Epithelial cell of proximal tubule (primary cell): ENCODE measurements around the gene CALHM4. TPM values are rescaled to one million over a fixed set of nuclear protein-coding genes. Genes with fewer than 3 reads are reported as not detected.

Experiments
- DNase-seq: peaks from one replicate; pipeline ENCODE4 v3.0.0-alpha.2; 2011; ENCODE audit warnings: low read depth
- H3K4me3 ChIP-seq: 2 replicates; pipeline ENCODE4 v1.5.1; 2011; ENCODE audit warnings: low read depth, mild to moderate bottlenecking, low read length
- CTCF ChIP-seq: conservative IDR thresholded peaks from 2 replicates; pipeline ENCODE4 v1.5.1; 2012; ENCODE audit warnings: low read depth, mild to moderate bottlenecking, low read length
- total RNA-seq: library from RNA; depleted of rRNA; stranded (reverse); fragments of >200 nt; gene quantifications from 2 replicates; pipeline ENCODE4 v1.2.3, GENCODE V29; 2015

Gene CALHM4
- total RNA-seq, 1 donor from 2014 or later: not detected

- DNase-seq: no peak
- H3K4me3 ChIP-seq: no peak overlapping the region
- no peak for TF ChIP-seq CTCF
Measured at GRCh38 chr6:116514111-116514510, 39.4 kb upstream of the CALHM4 start.

GRCh38 chr6:116515141-116515540 lies 38.4 kb upstream of the CALHM4 start:
- no peak for DNase-seq
- no peak for TF ChIP-seq CTCF
- no peak overlapping the region for H3K4me3 ChIP-seq

- DNase-seq: no peak
- TF ChIP-seq CTCF: no peak
- H3K4me3 ChIP-seq: no peak overlapping the region
Measured at GRCh38 chr6:116518621-116519368, 34.8 kb upstream of the CALHM4 start.

GRCh38 chr6:116522896-116523295 lies 30.7 kb upstream of the CALHM4 start:
- no peak for DNase-seq
- H3K4me3 ChIP-seq: no peak overlapping the region
- no peak for TF ChIP-seq CTCF

- no peak for TF ChIP-seq CTCF
- H3K4me3 ChIP-seq: no peak overlapping the region
- no peak for DNase-seq
Measured at GRCh38 chr6:116524236-116524635, 29.3 kb upstream of the CALHM4 start.

- H3K4me3 ChIP-seq: no peak overlapping the region
- no peak for DNase-seq
- no peak for TF ChIP-seq CTCF
Measured at GRCh38 chr6:116528133-116528532, 25.4 kb upstream of the CALHM4 start.

- no peak overlapping the region for H3K4me3 ChIP-seq
- no peak for DNase-seq
- no peak for TF ChIP-seq CTCF
Measured at GRCh38 chr6:116528780-116529179, 24.8 kb upstream of the CALHM4 start.
